Hepatocyte (in vitro differentiated cells): Measurements from ENCODE around the gene AJUBA.

Experiments used
- CTCF ChIP-seq: fragments of 200-600 bp; sonication (generic); IDR thresholded peaks from 2 replicates; pipeline ENCODE4 v1.5.1; 2016; ENCODE audit warnings: antibody characterized with exemption, mild to moderate bottlenecking; ENCODE audit not compliant: poor library complexity
- EZH2phosphoT487 ChIP-seq: fragments of 200-600 bp; sonication (generic); IDR thresholded peaks from one replicate; pipeline ENCODE4 v1.6.1; 2018; ENCODE audit warnings: antibody characterized with exemption, mild to moderate bottlenecking, low read depth, moderate library complexity; ENCODE audit not compliant: unreplicated experiment, severe bottlenecking

GRCh38 chr14:22984959-22985658 is 2.8 kb upstream of the AJUBA start:
- TF ChIP-seq CTCF: no peak
- TF ChIP-seq EZH2phosphoT487: no peak
